ENCODE data around the gene CCNA2.

The CCNA2 gene

GRCh38 chr4:121771869-121772268, 51.8 kb downstream of the CCNA2 start:
- no peak for FAIRE-seq

DNA sequence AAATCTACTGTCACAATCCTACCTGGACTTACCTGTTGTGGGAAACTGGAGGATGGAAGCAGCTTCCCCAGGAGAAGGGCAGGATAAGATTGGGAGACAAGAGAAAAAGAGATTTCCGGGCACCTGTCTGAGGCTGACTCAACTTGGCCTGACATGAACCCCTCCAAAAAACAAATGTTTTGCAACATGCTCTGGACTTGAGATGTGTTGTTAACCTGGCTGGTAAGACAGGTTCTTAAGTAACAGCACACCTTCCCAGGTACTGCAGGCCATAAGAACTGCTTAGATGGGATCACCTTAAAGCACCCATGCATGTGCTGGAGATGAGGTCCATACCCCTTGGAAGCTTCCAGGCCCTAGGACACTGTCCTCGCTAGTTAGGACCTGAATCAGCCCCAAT, 54.3 kb downstream of the CCNA2 start:
- FAIRE-seq = no peak

DNA sequence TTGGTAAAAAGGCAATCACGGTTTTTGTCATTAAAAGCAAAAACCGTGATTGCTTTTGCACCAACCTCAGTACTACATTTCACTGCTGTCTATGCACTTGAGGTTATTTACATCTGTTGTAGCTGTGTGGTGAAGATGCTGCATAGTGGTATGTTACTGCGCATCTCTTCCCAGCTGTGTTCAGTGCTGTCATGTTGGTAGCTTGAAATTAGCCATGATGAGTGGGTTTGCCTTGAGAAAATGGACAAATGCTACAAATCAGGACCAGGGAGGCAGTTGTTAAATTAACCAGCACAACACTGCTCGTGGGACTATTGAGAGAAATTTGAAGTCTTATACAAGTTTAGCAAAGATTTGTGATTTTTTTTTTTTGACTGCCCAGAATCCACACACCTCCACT, 56.5 kb downstream of the CCNA2 start:
- no peak for FAIRE-seq
